Epithelial cell of proximal tubule (primary cell): Measurements from ENCODE around the gene WDR54. TPM values are rescaled to one million over a fixed set of nuclear protein-coding genes. Genes with fewer than 3 reads are reported as not detected.
"Not testable (repeated sequence)": the region's sequence is repeated elsewhere in the genome, so short reads cannot be mapped to it uniquely, and the experiment has no call there.

ENCODE experiments used
- DNase-seq: peaks from one replicate; pipeline ENCODE4 v3.0.0-alpha.2; 2011; ENCODE audit warnings: low read depth
- H3K4me3 ChIP-seq: 2 replicates; pipeline ENCODE4 v1.5.1; 2011; ENCODE audit warnings: low read depth, mild to moderate bottlenecking, low read length
- CTCF ChIP-seq: conservative IDR thresholded peaks from 2 replicates; pipeline ENCODE4 v1.5.1; 2012; ENCODE audit warnings: low read depth, mild to moderate bottlenecking, low read length
- total RNA-seq: library from RNA; depleted of rRNA; stranded (reverse); fragments of >200 nt; gene quantifications from 2 replicates; pipeline ENCODE4 v1.2.3, GENCODE V29; 2015

The WDR54 gene
- total RNA-seq, 1 donor from 2014 or later = 61.7 TPM

- no peak for DNase-seq
- no peak for TF ChIP-seq CTCF
- no peak overlapping the region for H3K4me3 ChIP-seq
These were observed 41.2 kb downstream of the WDR54 start for GRCh38 chr2:74462786-74463105.

DNA sequence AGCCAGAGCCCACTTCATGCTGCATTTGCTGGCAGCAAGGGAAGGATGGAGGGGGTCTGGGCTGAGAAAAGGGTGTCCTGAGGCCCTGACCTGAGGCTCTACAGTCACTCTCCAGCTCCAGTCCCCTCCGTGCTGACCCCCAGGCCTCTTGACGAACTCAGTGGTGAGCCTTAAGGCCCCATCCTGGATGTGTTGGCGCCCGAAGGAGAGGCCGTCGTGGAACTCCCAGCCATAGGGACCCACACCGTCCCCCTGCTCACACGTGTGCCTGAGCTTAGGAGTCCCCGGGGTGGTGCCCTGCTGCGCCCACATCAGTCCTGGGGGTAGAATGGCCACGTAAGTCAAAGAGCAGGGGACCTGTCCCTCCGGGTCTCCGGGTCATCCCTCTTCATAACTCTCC is 42.9 kb downstream of the WDR54 start:
- TF ChIP-seq CTCF = no peak
- H3K4me3 ChIP-seq = peak overlapping the region; percentile 95
- no peak for DNase-seq

DNA sequence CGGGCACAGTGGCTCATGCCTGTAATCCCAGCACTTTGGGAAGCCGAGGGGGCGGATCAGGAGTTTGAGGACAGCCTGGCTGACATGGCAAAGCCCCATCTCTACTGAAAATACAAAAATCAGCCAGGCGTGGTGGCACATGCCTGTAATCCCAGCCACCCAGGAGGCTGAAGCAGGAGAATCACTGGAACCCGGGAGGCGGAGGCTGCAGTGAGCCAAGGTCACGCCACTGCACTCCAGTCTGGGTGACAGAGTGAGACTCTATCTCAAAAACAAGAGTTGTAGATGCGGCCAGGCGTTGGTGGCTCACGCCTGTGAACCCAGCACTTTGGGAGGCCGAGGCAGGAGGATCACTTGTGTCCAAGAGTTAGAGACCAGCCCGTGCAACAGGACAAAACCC is 49.2 kb downstream of the WDR54 start:
- H3K4me3 ChIP-seq, DNase-seq: not testable (repeated sequence)

- no peak for TF ChIP-seq CTCF
- H3K4me3 ChIP-seq = peak overlapping the region; percentile 72
- DNase-seq = no peak
These were observed 50.0 kb downstream of the WDR54 start for GRCh38 chr2:74471332-74472065.

- peak within 1 kb of the TSS; percentile 72 for H3K4me3 ChIP-seq
- peak; percentile 59 for DNase-seq
- TF ChIP-seq CTCF = no peak
These were observed 50.8 kb downstream of the WDR54 start, which contains the start of gene MRPL53 for GRCh38 chr2:74472086-74472944. Gene MRPL53, minus strand, starts transcription at chr2:74472680. Its CDS starts 20 bp downstream, at chr2:74472660.

DNA sequence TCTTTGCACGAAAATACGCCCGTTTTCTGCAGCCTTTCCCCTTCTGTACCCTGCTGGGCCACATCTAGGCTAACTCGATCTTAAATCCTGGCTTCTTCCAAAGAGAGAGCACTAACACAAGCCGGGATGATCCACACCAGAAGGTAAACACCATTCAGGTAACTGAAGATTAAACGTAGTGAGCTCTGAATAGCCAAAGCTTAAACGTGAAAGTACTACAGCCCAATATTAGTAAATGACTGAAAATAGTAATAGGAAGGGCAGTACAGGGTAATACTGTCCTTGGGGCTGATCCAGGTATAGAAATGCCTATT is 51.4 kb downstream of the WDR54 start:
- DNase-seq = no peak
- no peak for TF ChIP-seq CTCF
- H3K4me3 ChIP-seq = peak overlapping the region; percentile 72

- no peak for DNase-seq
- H3K4me3 ChIP-seq = no peak overlapping the region
- no peak for TF ChIP-seq CTCF
These were observed 53.0 kb downstream of the WDR54 start for GRCh38 chr2:74474481-74474880.
